Testis (tissue), 3 donors: ENCODE measurements around the gene ZNF248. TPM values are rescaled to one million over a fixed set of nuclear protein-coding genes. Genes with fewer than 3 reads are reported as not detected.

Source experiments
- DNase-seq: peaks from one replicate; pipeline ENCODE4 v3.0.0-alpha.2; 2019
- H3K27ac ChIP-seq, 2 donors: fragments of 200-600 bp; sonication (generic); one replicate each; pipeline ENCODE4 v1.5.1; 2019
- H3K27me3 ChIP-seq: fragments of 200-600 bp; sonication (generic); one replicate; pipeline ENCODE4 v1.5.1; 2019
- H3K36me3 ChIP-seq: fragments of 200-600 bp; sonication (generic); one replicate; pipeline ENCODE4 v1.5.1; 2017; ENCODE audit warnings: low read depth; ENCODE audit errors: missing control alignments
- H3K4me1 ChIP-seq: fragments of 200-600 bp; sonication (generic); one replicate; pipeline ENCODE4 v1.5.1; 2019
- H3K4me3 ChIP-seq, 2 donors: fragments of 200-600 bp; sonication (generic); one replicate each; pipeline ENCODE4 v1.5.1; 2017 to 2019
- H3K9me3 ChIP-seq: fragments of 200-600 bp; sonication (generic); one replicate; pipeline ENCODE4 v1.5.1; 2017
- CTCF ChIP-seq, 3 experiments: fragments of 450-650 bp in 2 of 3; fragments of 200-600 bp in 1 of 3; sonication (generic) in 1 of 3; IDR thresholded peaks; one replicate each; pipeline ENCODE4 v1.5.1; 2016 to 2019; ENCODE audit warnings: antibody characterized with exemption in 3 of 3, mild to moderate bottlenecking in 2 of 3, moderate library complexity in 1 of 3
- POLR2A ChIP-seq: fragments of 450-650 bp; IDR thresholded peaks from one replicate; pipeline ENCODE4 v1.6.1; 2017; ENCODE audit warnings: antibody characterized with exemption, mild to moderate bottlenecking, moderate library complexity
- WGBS, 2 donors: methylation state at CpG; one replicate each; pipeline ENCODE4 v1.1.5; 2018; 5-methylcytosine and 5-hydroxymethylcytosine counted together
- intact Hi-C: fragments of 100-400 bp; cut with DNase I; formaldehyde crosslinking; loops from one replicate; pipeline ENCODE4 v1.15.1; 2023; ENCODE audit warnings: low total_unique reads
- polyA plus RNA-seq: library from polyadenylated mRNA; stranded (reverse); fragments of 350-450 nt; fragmentation: Illumina TruSeq; extraction: RNeasy Lipid Tissue Mini Kit (QIAGEN cat#74804); gene quantifications from one replicate; pipeline ENCODE4 v1.2.3, GENCODE V29; 2014; ENCODE audit warnings: low read depth, low replicate concordance; ENCODE audit not compliant: insufficient read depth
- total RNA-seq, 2 donors: library from RNA; depleted of rRNA; stranded (reverse); fragments of >200 nt; gene quantifications; one replicate each; pipeline ENCODE4 v1.2.3, GENCODE V29; 2016

ZNF248 gene
- total and polyA plus RNA-seq, 3 donors from 2014 or later = 13.5 to 25.2 (median 24.2) TPM

DNA sequence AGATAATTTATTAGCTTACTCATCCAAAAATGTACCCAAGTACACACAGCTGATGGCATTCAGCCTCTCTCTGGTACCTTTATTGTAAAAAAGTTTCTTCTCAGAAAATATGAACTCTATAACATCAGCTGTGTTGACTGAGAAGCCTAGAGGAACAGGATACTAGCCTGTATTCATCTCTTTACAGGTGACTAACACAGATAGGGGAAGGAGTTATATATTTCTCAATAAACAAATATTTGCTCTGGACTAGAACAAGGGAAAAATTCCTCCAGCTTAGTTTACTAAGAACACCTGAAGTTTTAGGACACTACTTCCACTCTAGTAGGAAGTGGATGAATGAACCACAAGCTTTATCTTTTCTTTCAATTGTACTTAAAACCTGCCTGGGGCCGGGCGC, 67.8 kb downstream of the ZNF248 start:
- H3K27me3 ChIP-seq = no peaks in the 10 kb centered on the region
- intact Hi-C loops = no loop called here
- H3K4me1 ChIP-seq = no peaks in the 10 kb centered on the region
- H3K4me3 ChIP-seq = no peak overlapping the region
- TF ChIP-seq CTCF (IDR thresholded peaks at IDR 0.05) (no peak), POLR2A (no peak)
- no peaks in the 10 kb centered on the region for H3K36me3 ChIP-seq
- no peak overlapping the region for H3K27ac ChIP-seq
- WGBS, 2 donors = 52 to 64% methylated on average over 2 of the region's 2 CpGs
- DNase-seq = no peak
- no peaks in the 10 kb centered on the region for H3K9me3 ChIP-seq

GRCh38 chr10:37784678-37785077, 72.7 kb downstream of the ZNF248 start:
- TF ChIP-seq CTCF (IDR thresholded peaks at IDR 0.05) = no peak
- TF ChIP-seq POLR2A = no peak
- WGBS, 2 donors = 80 to 84% methylated on average over 4 of the region's 4 CpGs
- H3K27me3 ChIP-seq = no peaks in the 10 kb centered on the region
- no peaks in the 10 kb centered on the region for H3K4me1 ChIP-seq
- H3K36me3 ChIP-seq = no peaks in the 10 kb centered on the region
- H3K4me3 ChIP-seq = no peak overlapping the region
- no peak for DNase-seq
- no peak overlapping the region for H3K27ac ChIP-seq
- H3K9me3 ChIP-seq = no peaks in the 10 kb centered on the region
- intact Hi-C loops = no loop called here

DNA sequence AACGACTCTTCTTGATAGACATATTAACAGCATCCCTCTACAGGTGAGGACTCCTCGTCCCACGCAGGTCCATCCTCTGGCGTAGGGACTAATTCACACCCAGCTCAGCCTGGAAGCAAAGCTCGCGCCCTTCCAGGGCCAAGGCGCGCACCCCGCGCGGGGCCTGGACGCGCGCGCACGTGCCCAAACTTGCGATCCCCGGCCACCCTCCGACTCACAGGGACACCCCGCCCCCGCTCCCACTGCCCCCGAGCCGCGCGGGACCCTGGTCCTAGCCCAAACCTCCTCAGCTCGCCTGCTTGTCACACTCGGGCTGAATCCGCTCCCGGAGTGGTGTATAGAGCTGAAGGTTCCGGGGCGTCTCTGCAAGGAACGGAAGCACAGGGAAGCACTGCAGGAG, 76.9 kb downstream of the ZNF248 start:
- peak overlapping the region in 1 of 2 donors; percentile 7 for H3K4me3 ChIP-seq
- no peaks in the 10 kb centered on the region for H3K4me1 ChIP-seq
- DNase-seq = no peak
- no peaks in the 10 kb centered on the region for H3K9me3 ChIP-seq
- intact Hi-C loops = no loop called here
- no peaks in the 10 kb centered on the region for H3K36me3 ChIP-seq
- H3K27ac ChIP-seq = no peak overlapping the region
- no peak for TF ChIP-seq POLR2A
- no peak for TF ChIP-seq CTCF (IDR thresholded peaks at IDR 0.05)
- WGBS, 2 donors = 61% methylated on average over 11 to 32 of the region's 32 CpGs
- H3K27me3 ChIP-seq = no peaks in the 10 kb centered on the region

GRCh38 chr10:37777056-37777455, 80.4 kb downstream of the ZNF248 start:
- no peak overlapping the region for H3K4me3 ChIP-seq
- H3K27ac ChIP-seq = no peak overlapping the region
- H3K4me1 ChIP-seq = no peaks in the 10 kb centered on the region
- DNase-seq = no peak
- H3K27me3 ChIP-seq = no peaks in the 10 kb centered on the region
- WGBS, 2 donors = 83 to 93% methylated on average over 6 of the region's 6 CpGs
- intact Hi-C loops = no loop called here
- no peaks in the 10 kb centered on the region for H3K36me3 ChIP-seq
- H3K9me3 ChIP-seq = no peaks in the 10 kb centered on the region
- TF ChIP-seq POLR2A (no peak), CTCF (IDR thresholded peaks at IDR 0.05) (no peak)

- Histone ChIP-seq H3K4me1 (no peaks in the 10 kb centered on the region), H3K27ac (no peak overlapping the region), H3K4me3 (no peak overlapping the region), H3K36me3 (no peaks in the 10 kb centered on the region), H3K9me3 (no peaks in the 10 kb centered on the region), H3K27me3 (no peaks in the 10 kb centered on the region)
- intact Hi-C loops = no loop called here
- TF ChIP-seq CTCF (IDR thresholded peaks at IDR 0.05) (no peak), POLR2A (no peak)
- no peak for DNase-seq
- WGBS, 2 donors = 73 to 94% methylated on average over 1 of the region's 1 CpG
Measured at GRCh38 chr10:37775612-37776011, 81.8 kb downstream of the ZNF248 start.
